ENCODE measurements around the gene ARHGAP1. TPM values are rescaled to one million over a fixed set of nuclear protein-coding genes. Genes with fewer than 3 reads are reported as not detected.

ARHGAP1 gene
- total RNA-seq, 1 experiment from 2014 or later, result 43.5 TPM

- Histone ChIP-seq H3K27me3 (ENCODE audit: control insufficient read depth, insufficient read depth, low read length) (no peaks in the 10 kb centered on the region), H3K9me3 (ENCODE audit: control insufficient read depth, insufficient read depth, low read depth, low read length) (no peaks in the 10 kb centered on the region), H3K4me1 (ENCODE audit: control insufficient read depth, insufficient read depth, low read length) (no peaks in the 10 kb centered on the region; the same call in 1 of the 2 replicates), H3K4me3 (ENCODE audit: low read depth in 2 of 2, low read length in 2 of 2) (no peak overlapping the region), H3K27ac (ENCODE audit: low read length) (no peak overlapping the region), H3K36me3 (ENCODE audit: control insufficient read depth, insufficient read depth, low read length) (0 out of 2 replicates have a peak, but pooled peaks cover 2% of the 10 kb centered on the region)
- TF ChIP-seq SIN3A (IDR thresholded peaks at IDR 0.05; ENCODE audit: borderline replicate concordance, insufficient read depth, low read depth, low read length), result no peak
- no peak for TF ChIP-seq REST (IDR thresholded peaks at IDR 0.05; ENCODE audit: insufficient read depth in 1 of 2, low read depth in 2 of 2, low read length in 1 of 2)
- TF ChIP-seq POLR2AphosphoS5 (IDR thresholded peaks at IDR 0.05; ENCODE audit: low read depth, low read length), result no peak
- TF ChIP-seq CTCF (IDR thresholded peaks at IDR 0.05), result no peak
- no peak for TF ChIP-seq TCF7L2 (IDR thresholded peaks at IDR 0.05; ENCODE audit: low read depth, low read length)
- DNase-seq (ENCODE audit: low read depth, low spot score), result no peak
- ChIA-PET CTCF (no interaction called here), POLR2A (no interaction called here)
- ATAC-seq, result no peak
- in situ Hi-C loops (cut with HindIII; ENCODE audit: low pct_unique_long_range_greater_than_20kb, low sequenced_read_pairs) (no loop called here), intact Hi-C loops (cut with micrococcal nuclease; ENCODE audit: unreplicated experiment) (no loop called here)
- no TSS peak for BruUV-seq (replicated peaks)
Observed at GRCh38 chr11:46639197-46639839, 61.1 kb downstream of the ARHGAP1 start.

GRCh38 chr11:46637546-46637945 is 62.9 kb downstream of the ARHGAP1 start:
- intact Hi-C loops (cut with micrococcal nuclease; ENCODE audit: unreplicated experiment), result no loop called here
- no peak for TF ChIP-seq REST (IDR thresholded peaks at IDR 0.05; ENCODE audit: insufficient read depth in 1 of 2, low read depth in 2 of 2, low read length in 1 of 2)
- no peak for TF ChIP-seq TCF7L2 (IDR thresholded peaks at IDR 0.05; ENCODE audit: low read depth, low read length)
- no peak for TF ChIP-seq POLR2AphosphoS5 (IDR thresholded peaks at IDR 0.05; ENCODE audit: low read depth, low read length)
- TF ChIP-seq CTCF (IDR thresholded peaks at IDR 0.05), result no peak
- TF ChIP-seq SIN3A (IDR thresholded peaks at IDR 0.05; ENCODE audit: borderline replicate concordance, insufficient read depth, low read depth, low read length), result no peak
- Histone ChIP-seq H3K4me1 (ENCODE audit: control insufficient read depth, insufficient read depth, low read length) (no peaks in the 10 kb centered on the region; the same call in 1 of the 2 replicates), H3K36me3 (ENCODE audit: control insufficient read depth, insufficient read depth, low read length) (0 out of 2 replicates have a peak, but pooled peaks cover 2% of the 10 kb centered on the region), H3K27me3 (ENCODE audit: control insufficient read depth, insufficient read depth, low read length) (no peaks in the 10 kb centered on the region), H3K27ac (ENCODE audit: low read length) (no peak overlapping the region), H3K4me3 (ENCODE audit: low read depth in 2 of 2, low read length in 2 of 2) (no peak overlapping the region), H3K9me3 (ENCODE audit: control insufficient read depth, insufficient read depth, low read depth, low read length) (no peaks in the 10 kb centered on the region)
- POLR2A ChIA-PET, result no interaction called here
- CTCF ChIA-PET, result no interaction called here
- DNase-seq (ENCODE audit: low read depth, low spot score) (no peak), ATAC-seq (no peak)
- in situ Hi-C loops (cut with HindIII; ENCODE audit: low pct_unique_long_range_greater_than_20kb, low sequenced_read_pairs), result no loop called here
- TSS peak; percentile 7 for BruUV-seq (replicated peaks)

Data from Panc1 (cell line).